Endometrial microvascular endothelial cells (primary cell): ENCODE measurements around the gene TGM2. TPM values are rescaled to one million over a fixed set of nuclear protein-coding genes. Genes with fewer than 3 reads are reported as not detected.

Experiments used
- in situ Hi-C: cut with HindIII; loops from 2 replicates; pipeline ENCODE4 v1.10.0; 2017; ENCODE audit warnings: low sequenced_read_pairs, low pct_unique_long_range_greater_than_20kb; ENCODE audit errors: inconsistent ontology term
- total RNA-seq: library from RNA; depleted of rRNA; stranded (reverse); fragments of >200 nt; gene quantifications from one replicate; pipeline ENCODE4 v1.2.3, GENCODE V29; 2015; ENCODE audit errors: inconsistent ontology term

The TGM2 gene
- total RNA-seq, 1 donor from 2014 or later: 741 TPM

DNA sequence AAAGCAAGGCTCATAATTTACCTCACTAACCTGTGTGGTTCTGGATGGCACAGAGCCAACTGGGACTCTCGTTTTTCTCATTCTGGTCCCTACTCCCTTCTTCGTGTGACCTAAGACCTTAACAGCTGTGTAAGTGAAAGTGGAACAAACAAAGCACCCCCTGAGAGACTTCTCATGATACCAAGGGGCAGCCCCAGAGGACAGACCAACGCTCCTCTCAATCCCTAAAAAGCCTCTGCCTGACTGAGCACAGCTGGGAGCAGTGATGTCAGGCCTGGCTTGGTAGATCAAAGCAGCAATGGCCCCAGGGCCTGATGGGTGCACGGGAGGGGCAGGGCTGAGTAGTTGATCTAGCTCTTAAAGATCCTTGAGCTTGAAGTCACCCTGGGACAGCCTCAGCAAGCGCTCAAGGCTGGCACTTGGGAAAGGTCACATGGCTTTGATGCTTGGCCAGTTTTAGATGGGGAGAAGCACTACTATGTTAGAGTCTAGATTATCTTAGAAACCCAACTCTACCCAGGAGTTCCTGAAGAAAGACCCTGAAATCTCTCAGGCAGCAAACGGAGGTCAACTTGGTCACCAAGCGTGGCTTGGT, 16.2 kb upstream of the TGM2 start:
- in situ Hi-C loops: no loop called here

DNA sequence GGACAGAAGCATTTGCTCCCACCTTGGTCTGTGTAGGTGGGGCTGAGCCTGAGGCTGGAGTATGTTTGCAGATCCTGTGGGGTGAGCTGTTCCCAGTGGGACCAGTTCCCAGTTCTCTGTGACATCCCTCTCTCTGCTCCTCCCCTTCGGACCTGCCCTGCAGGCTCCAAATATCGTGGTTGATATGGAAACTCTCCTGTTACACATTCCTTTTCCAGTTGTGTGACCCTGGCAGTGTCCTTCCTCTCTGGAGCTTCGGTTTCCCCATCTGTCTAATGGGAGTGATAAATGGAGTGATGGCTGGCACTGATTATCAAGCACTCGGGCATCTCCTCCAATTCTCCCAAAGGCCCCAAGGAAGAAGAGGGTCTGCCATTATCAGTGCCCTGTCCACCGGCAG, 15.7 kb upstream of the TGM2 start:
- in situ Hi-C loops: no loop called here

DNA sequence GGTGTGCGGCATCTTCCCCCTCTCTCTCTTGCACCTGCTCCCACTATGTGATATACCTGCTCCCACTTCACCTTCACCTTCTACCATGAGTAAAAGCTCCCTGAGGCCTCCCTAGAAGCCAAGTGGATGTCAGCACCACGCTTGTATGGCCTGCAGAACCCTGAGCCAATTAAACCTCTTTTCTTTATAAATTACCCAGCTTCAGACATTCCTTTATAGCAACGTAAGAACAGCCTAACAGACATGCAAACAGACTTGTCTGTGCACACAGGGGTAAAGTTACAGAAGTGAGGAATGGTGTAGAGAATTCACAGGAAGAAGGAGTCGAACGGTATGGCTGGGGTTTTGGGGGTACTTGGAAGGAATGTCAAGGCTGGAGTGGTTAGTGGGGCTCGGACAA, 14.8 kb upstream of the TGM2 start:
- in situ Hi-C loops: no loop called here

DNA sequence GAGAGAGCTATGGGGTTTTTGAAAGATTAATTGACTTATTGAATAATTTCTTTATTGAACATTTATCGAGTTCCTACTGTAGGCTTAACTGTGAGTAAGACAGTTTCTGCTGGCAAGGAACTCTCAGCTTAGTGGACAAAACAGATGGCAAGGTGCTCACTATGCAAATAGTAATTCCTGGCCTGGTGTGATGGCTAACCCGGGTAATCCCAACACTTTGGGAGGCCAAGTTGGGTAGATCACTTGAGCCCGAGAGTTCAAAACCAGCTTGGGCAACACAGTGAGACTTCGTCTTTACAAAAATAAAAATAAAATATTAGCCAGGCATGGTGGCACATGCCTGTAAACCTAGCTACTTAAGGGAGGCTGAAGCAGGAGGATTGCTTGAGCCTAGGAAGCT, 13.5 kb upstream of the TGM2 start:
- in situ Hi-C loops: no loop called here

DNA sequence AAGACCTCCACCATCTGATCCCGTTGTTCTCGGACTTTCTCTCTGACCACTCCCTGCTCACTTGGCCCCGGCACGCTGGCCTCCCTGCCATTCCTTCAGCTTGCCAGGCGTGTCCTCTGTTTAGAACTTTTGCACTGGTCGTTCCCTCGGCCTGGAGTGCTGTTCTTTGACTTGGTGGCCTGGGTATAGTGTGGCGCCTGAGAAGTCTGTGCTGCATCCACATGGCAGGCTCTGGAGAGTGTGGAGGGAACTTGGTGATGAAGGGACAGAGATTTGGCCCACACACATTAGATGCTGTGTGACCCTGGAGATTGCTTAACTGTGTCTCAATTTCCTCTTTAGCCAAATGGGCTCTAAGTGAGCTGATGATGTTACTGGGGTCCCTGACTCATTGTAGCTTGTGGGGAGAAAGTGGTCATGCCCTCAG, 13.0 kb upstream of the TGM2 start:
- in situ Hi-C loops: no loop called here

DNA sequence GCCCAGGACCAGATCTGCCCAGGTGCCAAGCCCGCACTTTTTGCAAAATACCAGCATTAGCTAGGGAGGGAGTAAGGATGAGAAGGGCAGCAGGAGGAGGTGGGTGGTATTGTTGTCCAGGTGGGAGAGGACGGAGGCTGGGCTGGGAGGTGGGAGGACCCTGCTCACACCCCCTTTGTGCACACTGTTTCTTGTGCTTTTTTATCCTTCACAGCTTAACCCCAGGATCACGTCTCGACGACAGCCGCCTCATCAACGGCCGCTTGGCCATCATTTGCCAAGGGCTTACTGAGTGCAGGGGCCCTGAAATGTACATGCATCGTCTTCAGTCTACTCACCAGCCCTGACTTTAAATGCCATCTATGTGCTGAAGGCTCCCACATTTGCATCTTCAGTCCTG, 12.1 kb upstream of the TGM2 start:
- in situ Hi-C loops: no loop called here

DNA sequence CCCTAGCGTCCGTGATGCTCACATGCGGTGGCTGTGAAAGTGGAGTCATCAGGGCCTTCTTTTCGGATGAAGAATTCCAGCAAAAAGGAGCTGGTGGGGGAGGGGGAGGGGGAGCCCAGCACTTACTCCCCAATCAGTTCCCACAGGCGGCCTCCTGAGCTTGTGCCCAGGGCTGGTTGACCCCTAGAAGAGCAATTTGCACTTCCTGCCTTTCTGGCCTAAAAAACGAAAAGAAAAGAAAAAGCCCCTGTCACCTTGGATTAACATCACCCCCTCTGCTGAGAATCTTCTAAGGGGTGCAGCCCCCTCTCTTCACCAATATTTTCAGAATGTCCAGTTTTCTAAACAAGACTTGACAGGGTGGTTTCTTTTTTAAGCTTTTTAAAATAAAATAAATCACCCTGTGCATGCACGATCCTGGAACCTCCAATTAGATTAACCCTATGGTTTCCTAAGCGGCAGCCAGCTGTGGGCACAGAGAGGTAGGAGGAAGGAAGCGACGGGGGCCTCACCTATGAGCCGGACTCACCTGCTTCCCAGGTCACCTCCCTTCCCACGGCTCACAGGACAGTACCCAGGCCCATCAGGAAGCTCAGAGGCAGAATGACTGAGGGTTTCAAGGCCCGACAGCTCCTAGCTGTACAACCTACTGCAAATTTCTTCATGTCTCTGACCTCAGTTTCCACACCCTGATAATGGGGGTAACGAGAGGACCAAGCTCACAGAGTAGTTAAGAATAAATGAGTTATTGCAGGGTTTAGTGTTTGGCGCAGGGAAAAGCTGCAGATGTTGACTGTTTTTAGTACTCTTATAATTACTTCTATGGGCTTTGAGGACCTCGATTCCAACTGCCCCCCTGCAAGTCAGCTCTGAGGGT, 10.5 kb upstream of the TGM2 start:
- in situ Hi-C loops: no loop called here

DNA sequence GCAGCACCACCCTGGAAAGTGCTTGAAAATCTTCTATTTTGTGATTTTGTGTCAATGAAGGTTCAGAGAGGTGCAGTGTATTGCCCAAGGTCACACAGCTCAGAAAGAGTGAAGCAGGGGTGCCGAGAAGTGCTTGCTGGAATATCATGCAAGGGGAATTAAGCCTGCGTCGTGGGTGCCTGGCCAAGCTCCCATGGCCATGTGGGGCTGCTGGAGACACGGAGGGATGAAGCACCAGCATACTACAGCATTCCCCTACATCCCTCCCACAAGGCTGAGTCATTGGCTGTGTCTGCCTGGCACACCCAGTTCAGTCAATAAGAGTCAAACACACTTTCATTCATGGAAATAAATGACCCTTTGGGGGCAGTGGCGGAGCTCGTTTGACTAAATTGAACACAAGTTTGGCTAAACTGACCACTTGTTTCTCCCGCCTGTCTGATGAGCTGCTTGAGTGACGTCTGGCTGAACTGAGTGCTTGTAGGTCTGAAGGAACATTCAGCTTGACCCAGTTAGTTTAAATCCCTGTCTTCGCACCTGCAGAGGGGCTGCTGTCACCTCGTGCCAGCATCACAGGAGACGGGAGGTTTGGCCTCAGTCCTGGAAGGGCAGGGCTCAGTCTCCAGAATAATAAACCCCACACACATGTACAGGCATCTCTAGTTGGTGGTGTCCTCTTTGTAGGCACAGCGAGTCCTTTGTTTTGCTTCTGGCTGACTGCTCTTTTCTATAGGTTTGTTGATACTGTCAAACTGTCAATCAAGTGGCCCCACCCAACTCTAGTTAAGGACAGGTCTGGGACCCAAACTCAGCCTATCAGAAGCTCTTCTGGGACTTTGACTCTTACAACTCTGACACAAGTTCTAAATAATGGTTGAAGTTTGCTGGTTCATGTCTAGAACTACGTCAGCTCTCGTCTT, 8.4 kb upstream of the TGM2 start:
- in situ Hi-C loops: no loop called here

DNA sequence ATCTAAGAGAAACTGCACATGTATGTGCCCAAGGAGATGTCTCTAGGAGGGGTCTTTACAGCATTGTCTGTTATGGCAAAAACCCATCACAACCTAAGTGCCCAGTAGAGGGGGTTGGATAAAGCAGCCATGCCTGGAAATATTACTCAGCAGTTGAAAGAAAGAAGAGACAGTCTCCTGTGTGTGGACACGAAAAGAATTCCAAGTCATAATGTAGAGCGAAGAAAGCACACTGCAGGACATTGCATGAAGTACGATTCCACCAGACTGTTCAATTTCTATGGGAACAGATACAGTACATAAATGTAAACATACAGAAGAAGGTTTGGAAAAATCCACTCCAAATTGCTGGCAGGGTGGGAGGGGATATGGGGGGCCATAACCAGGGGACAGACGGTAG, 7.3 kb upstream of the TGM2 start:
- in situ Hi-C loops: no loop called here

DNA sequence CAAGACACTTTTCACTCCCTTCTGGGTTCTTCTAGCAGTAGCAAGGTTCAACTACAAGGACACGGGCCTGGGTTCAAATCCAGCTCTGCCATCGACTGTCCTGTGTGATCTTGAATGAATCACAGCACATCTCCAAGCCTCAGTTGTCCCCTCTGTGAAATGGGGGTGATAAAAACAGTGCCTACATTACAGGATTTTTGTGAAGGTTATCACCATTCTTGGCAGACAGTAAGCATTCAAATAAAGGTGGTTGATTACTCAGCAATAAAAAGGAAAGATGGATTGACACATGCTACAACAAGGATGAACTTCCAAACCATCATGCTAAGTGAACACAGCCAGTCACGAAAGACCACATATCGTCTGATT, 6.6 kb upstream of the TGM2 start:
- in situ Hi-C loops: no loop called here

DNA sequence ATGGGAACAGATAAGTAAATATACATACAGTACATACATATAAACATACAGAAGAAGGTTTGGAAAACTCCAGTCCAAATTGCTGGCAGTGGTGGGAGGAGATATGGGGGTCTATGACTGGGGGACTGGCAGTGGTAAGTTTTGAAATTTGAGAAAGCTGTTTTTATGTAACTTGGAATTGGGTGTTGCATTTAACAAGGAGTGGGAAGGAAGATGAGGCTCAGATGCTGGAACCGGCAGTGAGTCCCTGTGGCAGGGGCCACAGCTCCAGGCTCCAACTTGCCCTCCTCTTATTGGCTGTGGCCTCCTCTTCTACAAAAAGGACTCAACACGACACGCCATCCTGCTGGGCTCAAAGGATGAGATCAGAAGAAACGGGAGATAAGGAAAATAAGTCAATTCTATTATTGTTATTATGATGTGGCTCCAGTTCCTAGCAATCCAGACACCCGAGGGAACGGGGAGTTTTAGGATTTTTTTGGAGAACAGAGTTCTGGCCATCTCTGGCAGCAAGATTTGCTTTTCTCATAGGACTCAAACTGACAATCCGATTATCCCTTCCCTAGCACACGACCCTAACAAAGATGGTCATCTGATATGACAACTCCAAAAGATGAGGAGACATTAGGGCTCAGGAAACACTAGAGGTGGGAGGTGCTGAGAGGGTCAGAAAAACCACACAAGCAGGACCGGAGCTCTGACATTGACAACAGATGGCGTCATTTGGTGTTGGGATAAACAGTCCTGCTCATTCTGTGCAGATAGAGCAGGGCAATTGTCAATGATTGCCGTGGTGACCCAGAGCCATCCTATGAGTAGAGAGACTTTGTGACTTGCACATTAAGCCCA, 6.0 kb upstream of the TGM2 start:
- in situ Hi-C loops: no loop called here

DNA sequence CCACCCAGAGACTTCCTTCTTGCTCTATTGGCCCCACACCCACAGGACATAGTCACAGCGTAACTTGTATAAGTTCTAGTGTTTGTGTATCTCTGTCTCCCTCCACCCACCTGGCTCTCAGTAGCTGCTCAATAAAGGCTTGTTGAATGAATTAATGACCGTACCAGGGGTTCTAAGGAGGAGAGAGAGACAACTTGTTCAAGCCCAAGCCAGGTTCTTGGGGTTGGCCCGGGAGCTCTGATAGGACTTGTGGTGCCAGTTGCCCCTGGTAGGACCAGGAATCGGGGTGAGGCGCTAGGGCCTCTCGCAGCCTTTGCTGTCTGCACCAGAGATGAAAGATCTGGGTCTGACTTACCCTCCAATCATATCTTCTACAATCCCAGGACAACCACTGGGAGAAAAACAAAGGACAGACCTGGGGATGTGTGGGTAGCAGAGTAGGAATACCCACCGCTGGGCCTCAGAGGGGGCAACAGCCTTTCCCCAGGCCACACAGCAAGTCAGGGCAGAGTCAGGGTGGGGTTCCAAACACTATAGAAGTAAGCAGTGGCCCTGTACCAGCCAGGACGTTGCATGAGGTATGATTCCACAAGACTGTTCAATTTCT, 5.3 kb upstream of the TGM2 start:
- in situ Hi-C loops: no loop called here

DNA sequence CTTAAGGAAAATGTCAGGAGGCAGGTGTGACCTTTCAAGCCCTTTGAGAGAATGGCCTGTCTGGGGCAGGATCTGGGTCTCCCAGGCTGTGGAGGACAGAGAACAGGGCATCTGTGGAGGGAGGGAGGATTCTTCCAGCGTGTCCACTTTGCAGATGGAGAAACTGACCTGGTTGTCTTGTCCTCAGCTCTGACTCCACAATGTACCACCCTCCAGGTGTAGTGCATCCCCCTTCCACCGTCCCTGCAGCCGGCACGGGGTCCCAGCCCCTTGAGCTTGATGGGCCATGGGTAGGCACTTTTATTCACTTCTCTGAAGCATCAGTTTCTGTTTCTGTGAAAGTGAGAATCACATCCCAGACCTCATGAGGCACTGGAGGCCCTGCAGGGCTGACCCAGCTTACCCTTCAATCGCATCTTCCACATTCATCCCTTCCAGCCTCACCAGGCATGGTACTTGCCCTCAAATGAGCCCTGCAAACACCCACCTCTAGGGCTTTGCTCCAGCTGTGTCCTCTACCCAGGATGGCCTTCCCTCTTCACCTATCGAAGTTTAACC, 4.6 kb upstream of the TGM2 start:
- in situ Hi-C loops: loop anchor here (10.0 kb wide), 1 partner anchor 95 kb away; no protein-coding TSS in a partner anchor

DNA sequence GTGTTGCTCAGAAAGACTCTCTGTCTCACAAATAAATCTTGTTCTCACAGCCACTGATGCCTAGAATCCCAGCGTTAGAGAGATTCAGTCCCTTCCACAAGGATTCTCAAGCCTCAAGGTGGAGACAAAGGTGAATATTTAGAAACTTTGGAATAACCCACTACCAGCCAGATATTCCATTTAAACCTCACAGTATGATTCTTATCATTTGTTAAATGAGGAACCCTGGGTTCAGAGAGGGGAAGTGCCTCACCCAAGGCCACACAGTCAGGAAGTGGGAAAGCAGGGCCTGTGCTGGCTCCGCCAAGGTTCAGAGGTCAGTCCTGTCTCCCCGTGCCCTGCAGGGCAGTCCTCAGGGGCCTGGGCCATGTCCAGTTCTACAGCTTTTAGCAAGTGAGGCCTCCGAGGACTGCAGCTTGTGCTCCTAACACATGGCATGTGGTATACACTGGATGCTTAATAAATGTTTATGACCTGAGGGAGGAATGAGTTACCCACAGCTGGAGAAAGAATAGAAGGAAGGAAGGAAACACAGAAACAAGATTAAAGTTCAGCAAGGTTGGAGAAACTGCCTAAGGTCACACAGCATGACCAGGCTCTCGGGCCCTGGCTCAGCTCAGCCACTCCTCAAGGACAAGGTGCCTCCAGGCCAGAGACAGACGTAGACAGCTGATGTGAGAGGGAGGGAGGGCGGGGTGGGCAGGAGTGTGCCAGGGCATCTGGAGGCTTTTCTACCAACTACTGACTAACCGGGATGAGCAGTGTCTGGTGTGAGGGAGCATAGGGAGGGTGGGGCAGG, 3.9 kb upstream of the TGM2 start:
- in situ Hi-C loops: loop anchor here (10.0 kb wide), 1 partner anchor 94 kb away; no protein-coding TSS in a partner anchor

DNA sequence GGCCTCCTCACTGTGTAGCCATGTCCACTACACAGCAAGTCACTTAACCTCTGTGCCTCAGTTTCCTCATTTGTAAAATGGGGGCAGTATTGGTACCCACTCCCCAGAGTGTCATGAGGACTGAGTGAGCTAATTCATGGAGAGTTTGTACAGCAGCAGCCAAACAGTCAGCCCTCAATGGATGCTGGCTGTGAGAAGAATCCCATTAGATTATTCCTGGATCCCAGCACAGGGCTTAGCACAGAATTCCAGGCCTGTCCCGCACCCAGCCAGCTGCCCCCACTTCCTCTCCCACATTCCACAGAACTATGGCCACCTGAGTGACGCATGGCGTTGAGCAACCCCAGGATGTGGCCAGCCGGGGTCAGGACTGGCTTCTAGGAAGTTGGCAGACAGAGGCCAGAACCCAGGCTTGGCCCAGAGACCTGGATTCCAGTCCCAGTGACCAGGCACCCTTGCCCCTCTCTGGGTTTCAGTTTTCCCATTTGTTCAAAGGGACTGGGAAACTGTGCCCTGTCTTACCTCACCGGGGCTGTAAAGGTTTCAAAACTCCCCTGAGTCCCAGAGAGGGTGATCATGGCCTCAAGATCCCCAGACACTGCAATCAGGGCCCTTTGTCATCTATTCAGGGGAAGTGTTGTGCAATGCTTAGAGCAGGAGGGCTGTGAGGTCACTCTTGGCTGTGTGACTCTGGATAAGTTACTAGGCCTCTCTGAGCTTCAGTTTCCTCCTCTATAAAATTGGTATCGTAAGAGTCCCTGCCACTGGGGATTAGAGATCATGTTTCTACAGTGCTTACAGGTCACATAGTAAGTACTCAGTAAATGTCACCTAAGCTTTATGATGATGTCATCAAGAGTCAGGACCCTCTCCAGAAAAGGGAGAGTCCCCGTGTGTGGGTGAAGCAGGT, 3.0 kb upstream of the TGM2 start:
- in situ Hi-C loops: loop anchor here (10.0 kb wide), 1 partner anchor 93 kb away; no protein-coding TSS in a partner anchor

DNA sequence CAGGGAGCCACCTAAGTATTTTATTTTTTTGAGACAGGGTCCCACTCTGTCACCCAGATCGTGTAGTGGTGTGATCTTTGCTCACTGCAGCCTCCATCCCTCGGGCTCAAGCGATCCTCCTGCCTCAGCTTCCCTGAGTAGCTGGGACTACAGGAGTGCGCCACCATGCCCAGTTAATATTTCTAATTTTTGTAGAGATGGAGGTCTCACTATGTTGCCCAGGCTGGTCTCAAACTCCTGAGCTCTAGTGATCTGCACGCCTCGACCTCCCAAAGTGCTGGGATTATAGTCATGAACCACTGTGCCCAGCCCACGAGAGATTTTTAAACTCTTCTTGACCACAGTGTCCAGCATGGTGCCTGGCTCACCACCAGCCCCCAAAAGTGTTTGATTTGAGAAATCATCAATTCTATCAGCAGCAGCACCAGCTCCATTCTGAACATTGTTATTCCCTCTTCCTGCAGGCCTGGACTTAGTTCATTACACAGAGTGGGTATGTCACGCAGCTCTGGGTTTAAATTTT, 2.3 kb upstream of the TGM2 start:
- in situ Hi-C loops: loop anchor here (10.0 kb wide), 1 partner anchor 93 kb away; no protein-coding TSS in a partner anchor
